Epidermal melanocyte (primary cell): ENCODE results near the gene SNX1.
"Not testable (repeated sequence)": the region's sequence is repeated elsewhere in the genome, so short reads cannot be mapped to it uniquely, and the experiment has no call there.

ENCODE experiments used
- DNase-seq: peaks from one replicate; pipeline ENCODE4 v3.0.0; 2011; ENCODE audit warnings: low spot score; ENCODE audit not compliant: insufficient read length

The SNX1 gene

GRCh38 chr15:64072812-64073211 lies 23.0 kb upstream of the SNX1 start:
- DNase-seq: no peak

- not testable (repeated sequence) for DNase-seq
Measured at GRCh38 chr15:64073496-64073895, 22.3 kb upstream of the SNX1 start.

- no peak for DNase-seq
Measured at GRCh38 chr15:64082757-64083156, 13.0 kb upstream of the SNX1 start.

GRCh38 chr15:64089543-64090280 lies 6.1 kb upstream of the SNX1 start:
- DNase-seq: no peak

GRCh38 chr15:64090527-64090926 lies 5.3 kb upstream of the SNX1 start:
- DNase-seq: no peak

GRCh38 chr15:64092075-64092820 lies 3.5 kb upstream of the SNX1 start:
- no peak for DNase-seq

GRCh38 chr15:64092864-64093626 lies 2.7 kb upstream of the SNX1 start:
- no peak for DNase-seq

- peak; percentile 79 for DNase-seq
Measured at GRCh38 chr15:64093627-64094417, 2.0 kb upstream of the SNX1 start, which contains the start of gene CIAO2A. Gene CIAO2A (minus strand): TSS chr15:64093838. CDS start chr15:64093768, 70 bp downstream.

GRCh38 chr15:64095431-64095794 lies 369 bp upstream of the SNX1 start:
- DNase-seq: no peak

- no peak for DNase-seq
Measured at GRCh38 chr15:64096668-64097384, 1.0 kb downstream of the SNX1 start.

- no peak for DNase-seq
Measured at GRCh38 chr15:64099379-64099778, 3.6 kb downstream of the SNX1 start.

- no peak for DNase-seq
Measured at GRCh38 chr15:64100958-64101357, 5.2 kb downstream of the SNX1 start.

- no peak for DNase-seq
Measured at GRCh38 chr15:64102497-64102896, 6.7 kb downstream of the SNX1 start.

- no peak for DNase-seq
Measured at GRCh38 chr15:64105113-64105704, 9.4 kb downstream of the SNX1 start.

- DNase-seq: no peak
Measured at GRCh38 chr15:64107337-64107736, 11.6 kb downstream of the SNX1 start.

GRCh38 chr15:64110108-64110701 lies 14.4 kb downstream of the SNX1 start:
- not testable (repeated sequence) for DNase-seq

GRCh38 chr15:64110950-64111678 lies 15.3 kb downstream of the SNX1 start:
- DNase-seq: no peak

GRCh38 chr15:64111679-64112050 lies 15.9 kb downstream of the SNX1 start:
- no peak for DNase-seq

- no peak for DNase-seq
Measured at GRCh38 chr15:64112073-64112772, 16.4 kb downstream of the SNX1 start.
